ENCODE data around the gene CYP27C1.

DNA sequence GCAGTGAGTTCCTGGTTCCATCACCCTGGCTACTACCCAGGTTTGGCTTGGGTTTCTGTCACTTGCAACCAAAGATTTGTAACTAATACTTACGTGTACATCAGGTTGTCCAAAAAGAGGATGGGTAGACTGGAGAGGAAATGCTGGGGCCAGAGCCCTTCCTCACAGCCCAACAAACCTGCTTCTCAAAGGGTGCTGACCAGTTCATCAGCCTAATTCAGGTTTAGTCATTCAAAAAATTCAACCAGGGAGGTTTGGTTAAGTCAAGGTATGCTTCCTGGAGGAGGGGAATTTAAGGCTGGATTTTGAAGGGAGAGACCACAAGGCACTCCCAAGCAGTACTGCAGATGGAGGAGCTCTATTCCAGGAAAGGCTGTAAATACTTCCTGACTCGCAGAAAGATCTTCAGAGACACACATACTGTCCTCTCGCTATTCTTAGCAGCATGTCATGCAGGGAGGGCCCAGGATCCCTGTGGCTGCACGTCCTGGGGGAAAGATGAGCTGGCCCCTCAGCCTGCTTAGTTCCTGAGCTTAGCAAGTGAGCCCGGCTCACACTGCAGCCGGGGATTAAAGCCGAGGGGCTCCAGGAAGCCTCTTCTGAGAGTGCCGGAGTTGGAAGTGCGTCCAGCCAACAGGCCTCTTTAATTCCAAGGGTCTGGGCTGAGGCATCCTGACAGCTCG lies 73.1 kb downstream of the CYP27C1 start:
- TF ChIP-seq POLR2A (IDR thresholded peaks at IDR 0.05; ENCODE audit: low read length) (no peak), FOSB (CRISPR knock-in tag; IDR thresholded peaks at IDR 0.05) (no peak)
- TF ChIP-seq, protein P1, sequence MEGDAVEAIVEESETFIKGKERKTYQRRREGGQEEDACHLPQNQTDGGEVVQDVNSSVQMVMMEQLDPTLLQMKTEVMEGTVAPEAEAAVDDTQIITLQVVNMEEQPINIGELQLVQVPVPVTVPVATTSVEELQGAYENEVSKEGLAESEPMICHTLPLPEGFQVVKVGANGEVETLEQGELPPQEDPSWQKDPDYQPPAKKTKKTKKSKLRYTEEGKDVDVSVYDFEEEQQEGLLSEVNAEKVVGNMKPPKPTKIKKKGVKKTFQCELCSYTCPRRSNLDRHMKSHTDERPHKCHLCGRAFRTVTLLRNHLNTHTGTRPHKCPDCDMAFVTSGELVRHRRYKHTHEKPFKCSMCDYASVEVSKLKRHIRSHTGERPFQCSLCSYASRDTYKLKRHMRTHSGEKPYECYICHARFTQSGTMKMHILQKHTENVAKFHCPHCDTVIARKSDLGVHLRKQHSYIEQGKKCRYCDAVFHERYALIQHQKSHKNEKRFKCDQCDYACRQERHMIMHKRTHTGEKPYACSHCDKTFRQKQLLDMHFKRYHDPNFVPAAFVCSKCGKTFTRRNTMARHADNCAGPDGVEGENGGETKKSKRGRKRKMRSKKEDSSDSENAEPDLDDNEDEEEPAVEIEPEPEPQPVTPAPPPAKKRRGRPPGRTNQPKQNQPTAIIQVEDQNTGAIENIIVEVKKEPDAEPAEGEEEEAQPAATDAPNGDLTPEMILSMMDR (IDR thresholded peaks at IDR 0.05): no peak
